Measurements from ENCODE around the gene TMEM203. TPM values are rescaled to one million over a fixed set of nuclear protein-coding genes. Genes with fewer than 3 reads are reported as not detected.

TMEM203 gene
- total RNA-seq, 1 experiment from 2014 or later = 36.4 TPM

GRCh38 chr9:137227853-137228505 lies 22.5 kb upstream of the TMEM203 start:
- intact Hi-C loops (cut with micrococcal nuclease) = loop anchor here (5.0 kb wide), 2 partner anchors 41 to 111 kb away; partner anchors contain the start of genes ANAPC2 and SSNA1
- peak overlapping the region; percentile 88 for H3K4me2 ChIP-seq (ENCODE audit: low read length)
- no peaks in the 10 kb centered on the region for H3K9me2 ChIP-seq (replicated peaks; ENCODE audit: low read length)
- no peak for ATAC-seq
- H3K27me3 ChIP-seq (ENCODE audit: low read length) = no peaks in the 10 kb centered on the region
- no peak for DNase-seq
- no peak overlapping the region; the same call in 1 of the 2 replicates for H3K9ac ChIP-seq (ENCODE audit: low read length)
- H2AFZ ChIP-seq (ENCODE audit: low read length) = no peak overlapping the region
- H3K9me3 ChIP-seq (ENCODE audit: low read length) = no peaks in the 10 kb centered on the region
- POLR2A ChIA-PET (ENCODE audit: unreplicated experiment) = interaction anchor here (1.1 kb wide), 1 partner anchor 13 kb away, joined by 4 read pairs; the partner anchor contains the start of gene TUBB4B
- H3F3A ChIP-seq (ENCODE audit: low read length, unreplicated experiment) = peaks cover 2% of the 10 kb centered on the region
- CTCF ChIA-PET = interaction anchor here (1.0 to 1.1 kb wide), 3 partner anchors 9 to 71 kb away, joined by 3 to 4 read pairs (median 3); no protein-coding TSS in a partner anchor
- no peak overlapping the region for H3K4me3 ChIP-seq (ENCODE audit: low read length)
- BruUV-seq (replicated peaks) = no TSS peak
- no peaks in the 10 kb centered on the region for H3K36me3 ChIP-seq (ENCODE audit: low read depth, low read length)
- H3K4me1 ChIP-seq (ENCODE audit: insufficient read depth, low read length) = peaks cover 40% of the 10 kb centered on the region
- H3K27ac ChIP-seq (ENCODE audit: low read length) = peak overlapping the region; percentile 99
- H4K20me1 ChIP-seq (ENCODE audit: low read length) = no peaks in the 10 kb centered on the region
- TF ChIP-seq CTCF (conservative IDR thresholded peaks at IDR 0.05; ENCODE audit: low read depth, low read length) (no peak), EZH2 (IDR thresholded peaks at IDR 0.05; ENCODE audit: low read length, unreplicated experiment) (no peak), EZH2phosphoT487 (IDR thresholded peaks at IDR 0.05; ENCODE audit: borderline replicate concordance, low read length) (no peak)
- peaks cover 19% of the 10 kb centered on the region for H3K79me2 ChIP-seq (ENCODE audit: low read length)

DNA sequence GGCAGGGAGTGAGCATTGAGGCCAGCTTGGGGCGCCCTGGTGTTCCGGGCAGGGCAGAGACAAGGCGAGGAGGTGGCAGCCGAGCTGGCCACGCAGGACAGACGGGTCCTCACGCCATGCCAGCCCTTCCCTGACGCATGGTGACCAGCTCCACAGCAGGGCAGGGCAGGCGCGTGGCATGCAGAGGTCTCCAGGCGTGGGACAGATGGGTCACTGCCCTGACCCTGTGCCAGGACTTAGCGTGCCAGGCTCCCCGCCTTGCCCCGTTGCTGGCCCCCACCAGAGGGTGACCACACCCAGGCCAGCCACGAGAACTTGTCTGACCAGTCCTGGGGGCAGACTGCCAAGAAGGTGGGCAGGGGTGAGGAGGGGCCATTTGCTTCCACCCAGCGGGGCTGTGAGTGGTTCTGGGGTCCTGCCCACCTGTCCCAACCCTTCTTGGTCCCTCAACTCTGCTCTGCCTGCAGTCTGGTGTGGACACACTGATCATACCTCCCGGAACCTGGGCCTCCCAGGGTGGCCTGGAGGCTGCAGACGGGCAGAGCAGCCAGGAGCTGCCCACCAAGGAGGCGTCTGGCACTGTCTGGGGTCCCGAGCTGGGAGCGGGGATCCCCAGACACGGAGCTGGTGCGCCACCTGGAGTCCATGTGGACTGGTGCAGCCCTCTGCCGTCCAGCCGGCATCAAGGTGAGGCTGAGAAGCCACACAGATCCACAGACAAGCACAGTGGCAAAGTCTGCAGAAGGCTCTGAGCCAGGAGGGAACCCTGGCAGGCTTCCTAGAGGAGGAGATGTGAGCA lies 21.8 kb upstream of the TMEM203 start, which contains the start of gene RNF224:
TSS of gene RNF224 (plus strand) at position 449 of the 799 bp plus-strand sequence. CDS start 834 bp downstream, outside the sequence.
- BruUV-seq (replicated peaks) = no TSS peak
- peaks cover 19% of the 10 kb centered on the region for H3K79me2 ChIP-seq (ENCODE audit: low read length)
- H3K9ac ChIP-seq (ENCODE audit: low read length) = peak within 1 kb of the TSS; percentile 83
- H3K9me3 ChIP-seq (ENCODE audit: low read length) = no peaks in the 10 kb centered on the region
- H3K27me3 ChIP-seq (ENCODE audit: low read length) = no peaks in the 10 kb centered on the region
- H2AFZ ChIP-seq (ENCODE audit: low read length) = 0 out of 2 replicates have a peak within 1 kb of the TSS, but pooled peaks have one; percentile 42
- H3K4me3 ChIP-seq (ENCODE audit: low read length) = peak within 1 kb of the TSS; percentile 59
- H3K36me3 ChIP-seq (ENCODE audit: low read depth, low read length) = no peaks in the 10 kb centered on the region
- H3F3A ChIP-seq (ENCODE audit: low read length, unreplicated experiment) = peaks cover 2% of the 10 kb centered on the region
- ChIA-PET CTCF (interaction anchor here (0.6 to 1.1 kb wide), 5 partner anchors 9 to 638 kb away, joined by 3 to 5 read pairs (median 3); partner anchors contain the start of genes ANAPC2 and SSNA1), POLR2A (ENCODE audit: unreplicated experiment) (interaction anchor here (0.6 to 1.2 kb wide), 3 partner anchors 10 to 14 kb away, joined by 3 to 4 read pairs (median 4); partner anchors contain the start of gene TUBB4B)
- peaks cover 40% of the 10 kb centered on the region for H3K4me1 ChIP-seq (ENCODE audit: insufficient read depth, low read length)
- intact Hi-C loops (cut with micrococcal nuclease) = loop anchor here (5.0 kb wide), 2 partner anchors 40 to 110 kb away; partner anchors contain the start of genes ANAPC2 and SSNA1
- H3K9me2 ChIP-seq (replicated peaks; ENCODE audit: low read length) = no peaks in the 10 kb centered on the region
- H3K4me2 ChIP-seq (ENCODE audit: low read length) = peak within 1 kb of the TSS; percentile 88
- peak within 1 kb of the TSS; percentile 99 for H3K27ac ChIP-seq (ENCODE audit: low read length)
- TF ChIP-seq EZH2phosphoT487 (IDR thresholded peaks at IDR 0.05; ENCODE audit: borderline replicate concordance, low read length) (peak; percentile 93), EZH2 (IDR thresholded peaks at IDR 0.05; ENCODE audit: low read length, unreplicated experiment) (no peak), CTCF (conservative IDR thresholded peaks at IDR 0.05; ENCODE audit: low read depth, low read length) (peak; percentile 84)
- H4K20me1 ChIP-seq (ENCODE audit: low read length) = no peaks in the 10 kb centered on the region
- DNase-seq (peak; percentile 87), ATAC-seq (peak; percentile 50)

Measured in PC-3 (cell line).